Ectodermal cell (in vitro differentiated cells): ENCODE data around the gene PCBD2. TPM values are rescaled to one million over a fixed set of nuclear protein-coding genes. Genes with fewer than 3 reads are reported as not detected.
A peak's percentile ranks its signal among the peaks of the same experiment; 100 is the strongest.
"Not testable (repeated sequence)": the region's sequence is repeated elsewhere in the genome, so short reads cannot be mapped to it uniquely, and the experiment has no call there.

Experiments used
- H3K27ac ChIP-seq: 2 replicates; pipeline ENCODE4 v1.7.0; 2013; ENCODE audit warnings: mild to moderate bottlenecking, low read depth, low read length; ENCODE audit not compliant: insufficient read depth, poor library complexity, severe bottlenecking
- H3K27me3 ChIP-seq: 2 replicates; pipeline ENCODE4 v1.7.0; 2013; ENCODE audit warnings: mild to moderate bottlenecking, low read length; ENCODE audit not compliant: insufficient read depth, control insufficient read depth, poor library complexity, severe bottlenecking
- H3K36me3 ChIP-seq: one replicate; pipeline ENCODE4 v1.7.0; 2013; ENCODE audit warnings: low read length; ENCODE audit not compliant: control insufficient read depth, insufficient read depth
- H3K4me1 ChIP-seq: one replicate; pipeline ENCODE4 v1.7.0; 2013; ENCODE audit warnings: low read length; ENCODE audit not compliant: control insufficient read depth, insufficient read depth
- H3K4me3 ChIP-seq: 2 replicates; pipeline ENCODE4 v1.7.0; 2013; ENCODE audit warnings: low read depth, low read length, control low read depth; ENCODE audit not compliant: insufficient read depth
- H3K9me3 ChIP-seq: 2 replicates; pipeline ENCODE4 v1.7.0; 2013; ENCODE audit warnings: mild to moderate bottlenecking, low read length, moderate library complexity; ENCODE audit not compliant: control insufficient read depth
- WGBS, 2 experiments: methylation state at CpG; one replicate each; pipeline ENCODE4 v1.1.7; 2013; ENCODE audit warnings: missing lambda C conversion rate in 2 of 2; 5-methylcytosine and 5-hydroxymethylcytosine counted together
- polyA plus RNA-seq, 4 experiments: library from polyadenylated mRNA; stranded (reverse); fragments of 50-300 nt; gene quantifications; one replicate each; pipeline ENCODE4 v1.2.3, GENCODE V29; 2013

PCBD2 gene
- polyA plus RNA-seq (2013, experiment 1 of 4): 2.5 TPM
- 3.1 TPM for polyA plus RNA-seq (2013, experiment 2 of 4)
- 2.3 TPM for polyA plus RNA-seq (2013, experiment 3 of 4)
- 2.7 TPM for polyA plus RNA-seq (2013, experiment 4 of 4)

DNA sequence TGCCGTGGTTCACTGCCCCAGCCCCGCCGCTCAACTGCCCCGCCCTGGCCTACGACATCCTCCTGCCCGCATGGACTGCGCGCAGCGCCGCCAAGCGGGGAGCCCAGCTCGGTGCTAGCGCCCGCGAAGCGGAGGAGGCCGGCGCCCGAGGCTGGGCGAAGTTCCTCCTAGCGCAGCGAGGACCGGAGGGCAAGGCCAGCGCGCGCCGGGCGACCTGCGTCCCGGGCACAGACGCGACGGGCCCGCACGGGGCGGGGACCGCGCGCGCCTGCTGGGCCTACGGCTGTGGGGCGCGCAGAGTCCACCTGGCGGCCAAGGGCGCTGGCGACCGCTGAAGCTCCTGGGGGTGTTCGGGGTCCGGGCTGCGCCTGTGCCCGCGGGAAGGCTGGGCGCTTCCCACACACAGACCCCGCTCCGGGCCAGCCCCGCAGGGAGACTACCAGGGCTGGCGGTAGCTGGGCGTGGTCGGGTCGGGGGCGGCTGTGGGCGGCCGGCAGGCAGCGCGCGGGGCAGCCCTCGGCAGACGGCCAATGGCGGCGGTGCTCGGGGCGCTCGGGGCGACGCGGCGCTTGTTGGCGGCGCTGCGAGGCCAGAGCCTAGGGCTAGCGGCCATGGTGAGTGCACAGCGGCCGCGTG lies at the start of gene PCBD2:
Gene PCBD2 (plus strand): TSS at position 522 of the 636 bp plus-strand sequence. CDS start 9 bp downstream, at position 531.
- WGBS, 2 experiments: 0% methylated on average over 84 of the region's 84 CpGs
- Histone ChIP-seq H3K27ac (peak within 1 kb of the TSS; percentile 76), H3K4me1 (no peaks in the 10 kb centered on the region), H3K4me3 (peak within 1 kb of the TSS; percentile 71), H3K36me3 (no peaks in the 10 kb centered on the region), H3K9me3 (no peaks in the 10 kb centered on the region), H3K27me3 (no peaks in the 10 kb centered on the region)

DNA sequence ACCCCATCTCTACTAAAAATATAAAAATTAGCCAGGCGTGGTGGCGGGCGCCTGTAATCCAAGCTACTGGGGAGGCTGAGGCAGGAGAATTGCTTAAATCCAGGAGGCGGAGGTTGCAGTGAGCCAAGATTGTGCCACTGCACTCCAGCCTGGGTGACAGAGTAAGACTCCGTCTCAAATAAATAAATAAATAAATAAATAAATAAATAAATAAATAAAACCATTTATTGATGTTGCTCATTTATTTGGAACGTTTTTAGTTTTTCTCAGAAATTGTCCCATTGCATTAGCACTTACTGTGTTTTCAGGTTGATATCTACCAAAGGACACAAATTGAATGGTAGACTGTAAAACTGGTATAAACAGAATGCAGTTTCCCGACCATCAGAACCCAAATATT lies 48.5 kb upstream of the PCBD2 start:
- not testable (repeated sequence) for H3K9me3 ChIP-seq, H3K4me3 ChIP-seq, H3K4me1 ChIP-seq, H3K27me3 ChIP-seq, H3K27ac ChIP-seq
- WGBS, 2 experiments: 92 to 98% methylated on average over 5 to 6 of the region's 7 CpGs
- H3K36me3 ChIP-seq: peaks cover 27% of the 10 kb centered on the region

DNA sequence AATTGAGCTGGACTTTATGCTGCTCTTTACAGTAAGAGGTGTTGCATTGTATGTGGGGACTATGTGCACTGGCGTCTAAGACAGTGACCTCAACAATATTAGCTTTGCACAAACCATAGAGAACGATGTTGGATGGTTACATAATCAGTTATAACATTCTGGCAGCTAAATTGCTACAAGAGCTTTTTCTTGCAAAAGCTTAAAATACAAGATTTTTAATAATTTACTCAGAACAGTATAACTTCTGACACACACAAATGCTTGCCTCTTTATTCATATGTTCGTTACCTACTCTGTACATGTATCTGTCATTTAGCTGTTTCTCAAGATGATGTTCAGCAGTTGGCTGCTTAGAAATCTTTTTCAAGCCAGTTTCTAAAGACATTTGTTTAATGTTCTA lies 47.5 kb upstream of the PCBD2 start:
- Histone ChIP-seq H3K27me3 (no peaks in the 10 kb centered on the region), H3K9me3 (no peaks in the 10 kb centered on the region), H3K4me1 (no peaks in the 10 kb centered on the region), H3K27ac (no peak overlapping the region), H3K4me3 (no peak overlapping the region), H3K36me3 (peaks cover 24% of the 10 kb centered on the region)
- WGBS, 2 experiments: 91 to 92% methylated on average over 3 of the region's 3 CpGs

DNA sequence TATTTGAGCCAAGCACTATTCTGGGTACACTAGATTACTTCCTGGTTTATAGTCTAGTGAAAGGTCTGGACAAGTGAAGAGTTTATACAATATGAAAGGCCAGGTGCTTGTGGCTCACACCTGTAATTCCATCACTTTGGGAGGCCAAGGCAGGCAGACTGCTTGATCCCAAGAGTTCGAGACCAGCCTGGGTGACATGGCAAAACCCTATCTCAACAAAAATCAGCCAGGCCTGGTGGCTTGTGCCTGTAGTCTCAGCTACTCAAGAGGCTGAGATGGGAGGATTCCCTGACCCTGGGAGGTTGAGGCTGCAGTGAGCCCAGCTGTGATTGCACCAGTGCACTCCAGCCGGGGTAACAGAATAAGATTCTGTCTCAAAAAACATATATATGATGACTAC lies 40.2 kb upstream of the PCBD2 start:
- 93 to 98% methylated on average over 1 to 2 of the region's 2 CpGs for whole genome bisulfite sequencing, 2 experiments

DNA sequence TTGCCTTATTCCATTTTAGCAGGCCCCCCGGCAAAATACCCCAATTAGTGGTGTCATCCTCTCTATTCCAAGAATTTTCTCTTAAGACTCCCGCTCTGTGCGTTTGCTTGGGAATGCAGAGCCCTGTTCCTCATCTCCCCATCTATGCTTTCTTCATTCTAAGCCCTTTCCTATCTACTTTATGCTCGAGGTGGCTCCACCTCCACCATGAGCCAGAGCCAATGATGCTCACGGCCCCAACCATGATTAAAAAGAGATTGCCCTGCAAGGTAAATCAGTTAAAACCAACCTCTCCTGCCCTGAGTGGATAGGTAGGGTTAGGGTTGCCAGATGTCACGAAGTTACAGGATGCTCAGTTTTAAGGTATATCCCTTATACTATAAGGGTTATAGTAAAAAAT lies 31.4 kb upstream of the PCBD2 start:
- no peaks in the 10 kb centered on the region for H3K36me3 ChIP-seq
- no peak overlapping the region for H3K27ac ChIP-seq
- H3K4me3 ChIP-seq: no peak overlapping the region
- 87 to 92% methylated on average over 5 of the region's 6 CpGs for WGBS, 2 experiments
- no peaks in the 10 kb centered on the region for H3K27me3 ChIP-seq
- H3K9me3 ChIP-seq: no peaks in the 10 kb centered on the region
- no peaks in the 10 kb centered on the region for H3K4me1 ChIP-seq

More for the DNA sequence above, 40.2 kb upstream of the PCBD2 start:
- Histone ChIP-seq H3K36me3 (no peaks in the 10 kb centered on the region), H3K9me3 (no peaks in the 10 kb centered on the region), H3K27me3 (no peaks in the 10 kb centered on the region), H3K4me3 (no peak overlapping the region), H3K4me1 (no peaks in the 10 kb centered on the region), H3K27ac (no peak overlapping the region)

DNA sequence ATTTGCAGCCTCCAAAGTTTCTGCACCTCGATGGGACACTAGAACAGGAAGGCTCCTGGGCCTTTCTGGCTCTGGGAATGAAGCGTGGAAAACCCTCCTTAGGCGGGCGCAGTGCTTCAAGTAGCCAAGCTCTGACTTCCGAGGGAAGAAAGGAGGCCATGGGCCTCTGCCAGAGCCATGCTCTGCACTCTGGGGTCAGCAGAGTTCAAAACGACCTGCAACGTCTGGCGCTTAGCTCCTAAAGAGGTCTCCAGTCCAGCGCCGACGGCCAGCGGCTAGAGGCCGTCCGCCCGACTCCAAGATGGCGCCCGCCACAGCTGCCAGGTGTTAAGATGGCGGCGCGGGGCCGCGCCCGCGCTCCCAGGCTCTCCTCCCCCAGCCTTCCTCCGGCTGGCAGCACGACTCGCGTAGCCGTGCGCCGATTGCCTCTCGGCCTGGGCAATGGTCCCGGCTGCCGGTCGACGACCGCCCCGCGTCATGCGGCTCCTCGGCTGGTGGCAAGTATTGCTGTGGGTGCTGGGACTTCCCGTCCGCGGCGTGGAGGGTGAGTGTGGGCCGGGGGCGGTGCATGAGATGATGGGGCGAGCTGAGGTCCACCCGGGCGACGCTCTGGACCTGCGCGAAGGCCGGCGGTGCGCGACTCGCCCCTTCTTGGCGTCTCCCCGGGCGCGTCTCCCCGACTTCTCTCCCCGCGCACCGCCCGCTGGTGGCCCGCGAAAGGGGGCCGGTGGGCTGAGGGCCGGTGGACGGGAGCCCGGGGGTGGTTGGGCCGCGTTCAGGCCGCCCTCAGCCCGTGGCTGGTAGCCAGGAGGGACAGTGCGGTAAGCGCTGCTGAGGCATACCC lies 30.7 kb upstream of the PCBD2 start, which contains the start of gene TXNDC15:
Gene TXNDC15 (plus strand): TSS at position 385 of the 844 bp plus-strand sequence. CDS start 57 bp downstream, at position 442.
- WGBS, 2 experiments: 4% methylated on average over 79 of the region's 79 CpGs
- H3K27ac ChIP-seq: peak within 1 kb of the TSS; percentile 72
- H3K36me3 ChIP-seq: no peaks in the 10 kb centered on the region
- no peaks in the 10 kb centered on the region for H3K9me3 ChIP-seq
- H3K4me1 ChIP-seq: no peaks in the 10 kb centered on the region
- peak within 1 kb of the TSS; percentile 82 for H3K4me3 ChIP-seq
- no peaks in the 10 kb centered on the region for H3K27me3 ChIP-seq

DNA sequence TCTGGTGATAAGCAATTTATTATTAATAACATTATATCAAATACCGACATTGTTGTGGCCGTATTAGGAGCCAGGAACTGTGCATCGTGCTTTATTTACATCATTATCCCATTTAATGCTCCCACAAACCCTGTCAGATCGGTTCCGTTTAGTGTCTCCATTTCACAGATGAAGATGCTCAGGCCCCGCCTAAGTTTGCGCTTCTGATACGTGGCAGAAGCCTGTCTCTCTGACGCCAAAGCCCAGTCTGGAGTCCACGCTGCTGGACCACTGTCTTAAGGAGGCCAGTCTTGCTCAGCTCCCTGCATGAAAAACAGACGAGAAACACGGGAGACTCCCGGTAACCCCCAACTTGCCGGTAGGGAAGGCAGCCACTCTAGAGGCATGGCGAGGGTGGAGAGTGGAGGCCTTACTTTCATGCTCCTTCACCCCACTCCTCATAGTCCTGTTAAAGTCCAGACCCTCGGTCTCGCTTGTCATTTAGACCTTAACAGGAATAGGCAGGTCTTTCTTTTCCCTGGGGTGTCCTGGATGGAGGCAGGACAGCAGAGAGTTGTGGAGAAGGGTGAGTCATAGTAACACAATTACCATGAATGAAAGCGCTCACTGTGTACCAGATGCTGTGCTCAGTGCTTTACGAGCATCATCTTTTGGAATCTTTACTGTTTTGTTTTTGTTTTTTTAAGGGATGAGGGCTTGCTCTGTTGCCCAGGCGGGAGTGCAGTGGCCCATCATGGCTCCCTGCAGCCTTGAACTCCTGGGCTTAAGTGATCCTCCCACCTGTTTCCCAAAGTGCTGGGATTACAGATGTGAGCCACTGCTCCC lies 29.9 kb upstream of the PCBD2 start:
- Histone ChIP-seq H3K36me3 (no peaks in the 10 kb centered on the region), H3K9me3 (no peaks in the 10 kb centered on the region), H3K4me1 (no peaks in the 10 kb centered on the region), H3K4me3 (peak overlapping the region; percentile 82), H3K27ac (no peak overlapping the region), H3K27me3 (no peaks in the 10 kb centered on the region)
- WGBS, 2 experiments: 22 to 25% methylated on average over 20 of the region's 20 CpGs

- Histone ChIP-seq H3K36me3 (no peaks in the 10 kb centered on the region), H3K9me3 (no peaks in the 10 kb centered on the region), H3K27ac (no peak overlapping the region), H3K4me1 (no peaks in the 10 kb centered on the region), H3K4me3 (no peak overlapping the region), H3K27me3 (no peaks in the 10 kb centered on the region)
Measured at GRCh38 chr5:134877159-134877558, 27.8 kb upstream of the PCBD2 start.

DNA sequence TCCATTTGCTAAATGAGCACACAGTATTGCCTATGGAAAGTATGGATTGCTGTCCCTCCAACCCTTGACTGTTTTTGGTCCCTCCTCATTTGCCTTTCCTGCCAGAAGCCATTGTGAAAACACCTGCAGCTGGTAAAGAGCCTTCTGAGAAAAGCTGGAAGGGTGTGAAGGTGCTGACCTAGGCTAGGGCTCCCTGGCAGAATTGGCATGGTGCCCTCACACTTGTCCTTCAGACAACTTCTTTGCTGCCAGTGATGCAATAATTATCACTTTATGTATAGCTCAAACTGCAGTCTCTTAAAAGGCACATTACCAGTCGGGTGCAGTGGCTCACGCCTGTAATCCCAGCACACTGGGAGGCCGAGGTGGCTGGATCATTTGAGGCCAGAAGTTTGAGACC lies 26.5 kb upstream of the PCBD2 start:
- H3K4me3 ChIP-seq: no peak overlapping the region
- H3K9me3 ChIP-seq: no peaks in the 10 kb centered on the region
- H3K27me3 ChIP-seq: no peaks in the 10 kb centered on the region
- no peaks in the 10 kb centered on the region for H3K4me1 ChIP-seq
- H3K36me3 ChIP-seq: no peaks in the 10 kb centered on the region
- no peak overlapping the region for H3K27ac ChIP-seq
- WGBS, 2 experiments: 89 to 94% methylated on average over 3 of the region's 3 CpGs

- 88 to 93% methylated on average over 3 of the region's 3 CpGs for WGBS, 2 experiments
- Histone ChIP-seq H3K27me3 (no peaks in the 10 kb centered on the region), H3K27ac (no peak overlapping the region), H3K4me1 (no peaks in the 10 kb centered on the region), H3K36me3 (no peaks in the 10 kb centered on the region), H3K9me3 (no peaks in the 10 kb centered on the region), H3K4me3 (no peak overlapping the region)
Measured at GRCh38 chr5:134879456-134879855, 25.5 kb upstream of the PCBD2 start.
